ENCODE results near the gene FAM186B. TPM values are rescaled to one million over a fixed set of nuclear protein-coding genes. Genes with fewer than 3 reads are reported as not detected.
A peak's percentile ranks its signal among the peaks of the same experiment; 100 is the strongest.

Gene FAM186B
- total RNA-seq, 1 experiment from 2014 or later: 0.39 TPM

DNA sequence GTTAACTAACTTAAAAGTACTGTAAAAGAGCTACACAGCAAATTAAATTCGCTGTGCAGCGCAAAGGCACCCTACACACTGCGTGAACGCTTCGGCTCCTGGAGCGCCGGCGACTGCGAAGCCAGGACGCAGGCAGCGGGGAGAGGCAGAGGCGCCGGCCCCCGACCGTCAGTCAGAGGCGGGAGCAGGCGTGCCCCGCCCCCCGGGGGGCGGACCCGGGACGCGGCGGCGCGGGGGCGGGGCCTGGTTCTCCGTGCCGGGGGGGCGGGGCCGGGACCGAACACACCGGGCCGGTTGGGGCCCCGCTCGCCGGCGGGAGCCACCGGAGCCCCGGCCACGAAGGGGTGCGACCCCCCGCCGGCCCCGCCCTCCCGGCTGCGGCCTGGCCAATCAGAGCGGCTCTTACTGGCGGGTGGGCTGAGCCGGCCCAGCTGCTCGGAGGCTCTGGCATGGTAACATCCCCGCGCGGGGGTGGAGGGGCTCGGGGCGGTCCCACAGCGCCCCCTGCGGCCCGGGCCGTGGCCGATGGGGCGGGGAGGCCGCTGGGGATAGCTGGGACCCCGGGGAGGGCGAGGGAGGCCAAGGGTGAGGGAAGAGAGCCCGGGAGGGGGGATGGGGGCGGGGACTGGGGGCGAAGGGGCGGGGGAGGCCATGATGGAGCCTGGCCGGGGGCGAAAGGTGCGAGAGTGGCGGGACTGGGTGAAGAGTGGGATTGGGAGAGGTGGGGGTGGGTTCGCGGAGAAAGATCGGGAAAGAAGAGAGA is 17.9 kb upstream of the FAM186B start, which contains the start of gene PRPF40B (continued):
- TF ChIP-seq AR (CRISPR knock-in tag; IDR thresholded peaks at IDR 0.05): no peak
- TF ChIP-seq, protein P1, sequence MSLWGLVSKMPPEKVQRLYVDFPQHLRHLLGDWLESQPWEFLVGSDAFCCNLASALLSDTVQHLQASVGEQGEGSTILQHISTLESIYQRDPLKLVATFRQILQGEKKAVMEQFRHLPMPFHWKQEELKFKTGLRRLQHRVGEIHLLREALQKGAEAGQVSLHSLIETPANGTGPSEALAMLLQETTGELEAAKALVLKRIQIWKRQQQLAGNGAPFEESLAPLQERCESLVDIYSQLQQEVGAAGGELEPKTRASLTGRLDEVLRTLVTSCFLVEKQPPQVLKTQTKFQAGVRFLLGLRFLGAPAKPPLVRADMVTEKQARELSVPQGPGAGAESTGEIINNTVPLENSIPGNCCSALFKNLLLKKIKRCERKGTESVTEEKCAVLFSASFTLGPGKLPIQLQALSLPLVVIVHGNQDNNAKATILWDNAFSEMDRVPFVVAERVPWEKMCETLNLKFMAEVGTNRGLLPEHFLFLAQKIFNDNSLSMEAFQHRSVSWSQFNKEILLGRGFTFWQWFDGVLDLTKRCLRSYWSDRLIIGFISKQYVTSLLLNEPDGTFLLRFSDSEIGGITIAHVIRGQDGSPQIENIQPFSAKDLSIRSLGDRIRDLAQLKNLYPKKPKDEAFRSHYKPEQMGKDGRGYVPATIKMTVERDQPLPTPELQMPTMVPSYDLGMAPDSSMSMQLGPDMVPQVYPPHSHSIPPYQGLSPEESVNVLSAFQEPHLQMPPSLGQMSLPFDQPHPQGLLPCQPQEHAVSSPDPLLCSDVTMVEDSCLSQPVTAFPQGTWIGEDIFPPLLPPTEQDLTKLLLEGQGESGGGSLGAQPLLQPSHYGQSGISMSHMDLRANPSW (CRISPR knock-in tag; conservative IDR thresholded peaks at IDR 0.05; ENCODE audit: low read depth): no peak
- no peak for TF ChIP-seq JAZF1 (CRISPR knock-in tag; IDR thresholded peaks at IDR 0.05)
- no peak for TF ChIP-seq E2F5 (CRISPR knock-in tag; IDR thresholded peaks at IDR 0.05)
- TF ChIP-seq HMGA2 (CRISPR knock-in tag; IDR thresholded peaks at IDR 0.05): no peak
- no peak for TF ChIP-seq ZNF317 (CRISPR knock-in tag; IDR thresholded peaks at IDR 0.05; ENCODE audit: borderline replicate concordance, low read depth)
- TF ChIP-seq, protein P2, sequence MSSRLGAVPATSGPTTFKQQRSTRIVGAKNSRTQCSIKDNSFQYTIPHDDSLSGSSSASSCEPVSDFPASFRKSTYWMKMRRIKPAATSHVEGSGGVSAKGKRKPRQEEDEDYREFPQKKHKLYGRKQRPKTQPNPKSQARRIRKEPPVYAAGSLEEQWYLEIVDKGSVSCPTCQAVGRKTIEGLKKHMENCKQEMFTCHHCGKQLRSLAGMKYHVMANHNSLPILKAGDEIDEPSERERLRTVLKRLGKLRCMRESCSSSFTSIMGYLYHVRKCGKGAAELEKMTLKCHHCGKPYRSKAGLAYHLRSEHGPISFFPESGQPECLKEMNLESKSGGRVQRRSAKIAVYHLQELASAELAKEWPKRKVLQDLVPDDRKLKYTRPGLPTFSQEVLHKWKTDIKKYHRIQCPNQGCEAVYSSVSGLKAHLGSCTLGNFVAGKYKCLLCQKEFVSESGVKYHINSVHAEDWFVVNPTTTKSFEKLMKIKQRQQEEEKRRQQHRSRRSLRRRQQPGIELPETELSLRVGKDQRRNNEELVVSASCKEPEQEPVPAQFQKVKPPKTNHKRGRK (CRISPR knock-in tag; IDR thresholded peaks at IDR 0.05; ENCODE audit: borderline replicate concordance): no peak
- no peak for TF ChIP-seq ELF4 (CRISPR knock-in tag; IDR thresholded peaks at IDR 0.05; ENCODE audit: low read depth)
- no peak for TF ChIP-seq TCF7 (CRISPR knock-in tag; IDR thresholded peaks at IDR 0.05; ENCODE audit: low read depth)
- TF ChIP-seq MXD4 (CRISPR knock-in tag; IDR thresholded peaks at IDR 0.05; ENCODE audit: borderline replicate concordance): no peak
- no peak for TF ChIP-seq ETV6 (CRISPR knock-in tag; IDR thresholded peaks at IDR 0.05)
- TF ChIP-seq FOXK1 (CRISPR knock-in tag; IDR thresholded peaks at IDR 0.05): no peak; the same call in 1 of the 2 replicates
- no peak for TF ChIP-seq TP53 (CRISPR knock-in tag; IDR thresholded peaks at IDR 0.05)
- no peak; the same call in 1 of the 2 replicates for TF ChIP-seq ARID4B (CRISPR knock-in tag; IDR thresholded peaks at IDR 0.05; ENCODE audit: borderline replicate concordance)
- no peak for TF ChIP-seq TEAD4 (CRISPR knock-in tag; IDR thresholded peaks at IDR 0.05)
- TF ChIP-seq, protein P3, sequence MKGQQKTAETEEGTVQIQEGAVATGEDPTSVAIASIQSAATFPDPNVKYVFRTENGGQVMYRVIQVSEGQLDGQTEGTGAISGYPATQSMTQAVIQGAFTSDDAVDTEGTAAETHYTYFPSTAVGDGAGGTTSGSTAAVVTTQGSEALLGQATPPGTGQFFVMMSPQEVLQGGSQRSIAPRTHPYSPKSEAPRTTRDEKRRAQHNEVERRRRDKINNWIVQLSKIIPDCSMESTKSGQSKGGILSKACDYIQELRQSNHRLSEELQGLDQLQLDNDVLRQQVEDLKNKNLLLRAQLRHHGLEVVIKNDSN (CRISPR knock-in tag; IDR thresholded peaks at IDR 0.05): no peak
- TF ChIP-seq KAT7 (CRISPR knock-in tag; IDR thresholded peaks at IDR 0.05; ENCODE audit: borderline replicate concordance): no peak
- no peak for TF ChIP-seq JUN (CRISPR knock-in tag; IDR thresholded peaks at IDR 0.05)
- TF ChIP-seq FOXP1 (CRISPR knock-in tag; IDR thresholded peaks at IDR 0.05; ENCODE audit: borderline replicate concordance): no peak
- TF ChIP-seq NR2C2 (CRISPR knock-in tag; IDR thresholded peaks at IDR 0.05): no peak
- TF ChIP-seq ZNF423 (CRISPR knock-in tag; IDR thresholded peaks at IDR 0.05): peak; percentile 85
- TF ChIP-seq ZSCAN18 (CRISPR knock-in tag; IDR thresholded peaks at IDR 0.05): no peak
- no peak for TF ChIP-seq ATF1 (CRISPR knock-in tag; IDR thresholded peaks at IDR 0.05)

Measured in WTC11 (cell line).